Activated naive CD8-positive, alpha-beta T cell treated with anti-CD3 and anti-CD28 coated beads, Interleukin-2, amount 50 U/mL, for 16 hours (primary cell): ENCODE results near the gene BMPER.

Experiments
- DNase-seq: peaks from one replicate; pipeline ENCODE4 v3.0.0-alpha.2; 2020; ENCODE audit warnings: low read depth, low spot score

Gene BMPER

DNA sequence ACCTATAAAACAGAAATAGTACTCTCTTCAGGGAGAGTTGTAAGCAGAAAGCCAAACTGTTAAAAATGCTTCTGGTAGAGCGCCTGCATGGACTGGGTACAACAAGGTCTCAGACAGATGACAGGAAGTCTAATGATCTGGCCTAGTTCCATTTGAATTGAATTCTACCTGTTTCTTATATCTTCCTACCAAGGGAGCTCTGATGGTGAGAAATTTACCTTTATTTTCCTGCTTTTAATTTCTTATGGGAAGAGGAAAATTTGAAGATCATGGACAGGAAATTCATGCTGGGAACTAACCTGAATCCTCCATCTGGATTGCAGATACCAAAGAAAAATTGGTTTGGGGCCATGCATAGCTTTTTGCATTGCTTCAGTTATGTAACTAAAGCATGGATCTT is 63.3 kb downstream of the BMPER start:
- no peak for DNase-seq

GRCh38 chr7:33970536-33970935 is 65.2 kb downstream of the BMPER start:
- DNase-seq, result no peak

DNA sequence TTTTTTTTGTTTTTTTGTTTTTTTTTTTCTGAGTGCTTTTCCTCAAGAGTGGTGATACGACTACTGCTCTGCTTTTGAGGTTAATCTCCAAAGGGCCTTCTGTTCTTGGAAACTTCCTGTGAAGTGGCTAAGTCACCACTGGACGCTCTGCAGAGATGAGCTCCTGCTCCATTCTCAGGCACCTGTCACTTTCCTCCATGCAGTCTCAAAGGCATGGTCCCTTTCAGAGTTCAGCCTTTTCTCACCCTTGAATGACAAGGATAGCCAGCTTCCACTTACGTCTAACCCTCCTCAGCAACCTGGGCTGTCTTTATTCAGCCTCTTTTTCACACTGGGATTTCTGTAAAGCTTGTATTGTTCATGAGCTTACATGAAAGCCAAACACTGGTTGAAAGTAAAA is 65.8 kb downstream of the BMPER start:
- DNase-seq, result no peak

- DNase-seq, result no peak
These were observed 68.1 kb downstream of the BMPER start for GRCh38 chr7:33973231-33974015.

- no peak for DNase-seq
These were observed 74.0 kb downstream of the BMPER start for GRCh38 chr7:33979300-33979806.

GRCh38 chr7:33979807-33980355 is 74.5 kb downstream of the BMPER start:
- no peak for DNase-seq

GRCh38 chr7:33981226-33981625 is 75.9 kb downstream of the BMPER start:
- no peak for DNase-seq

DNA sequence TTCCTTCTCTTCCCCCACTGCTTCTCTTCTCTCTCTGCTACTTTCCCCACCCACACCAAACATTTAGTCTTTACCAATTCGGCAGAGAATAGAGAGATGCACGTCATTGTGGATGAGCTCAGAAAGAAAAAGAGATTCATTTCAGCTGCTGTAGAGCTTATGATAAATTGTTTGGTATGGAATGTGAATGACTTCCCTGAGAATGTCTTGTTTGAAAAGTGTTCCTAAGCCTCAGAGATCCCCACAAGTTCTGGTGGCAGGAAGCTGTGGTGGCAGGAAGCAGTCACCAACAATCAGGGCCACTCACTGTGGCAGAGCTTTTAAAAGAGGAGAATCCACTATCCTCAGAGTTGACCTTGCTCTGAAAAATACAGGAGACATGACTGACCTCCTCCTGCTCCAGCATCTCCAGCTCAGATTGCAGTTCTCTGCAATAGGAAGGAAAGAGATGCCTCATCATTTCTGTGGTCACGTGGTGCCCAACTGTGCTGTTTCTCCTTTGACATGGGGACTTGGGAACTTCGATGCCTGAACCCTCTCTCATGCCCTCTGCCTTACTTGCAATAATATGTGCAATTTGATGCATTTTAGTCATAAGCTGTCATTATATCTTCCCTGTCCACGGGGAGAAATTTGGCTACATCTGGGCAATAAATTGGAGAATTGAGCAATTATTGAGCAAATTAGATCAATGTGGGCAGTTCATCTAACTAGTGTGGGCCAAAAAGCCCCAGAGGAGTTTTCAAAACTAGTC is 76.5 kb downstream of the BMPER start:
- DNase-seq, result no peak

GRCh38 chr7:33982425-33982786 is 77.1 kb downstream of the BMPER start:
- no peak for DNase-seq

DNA sequence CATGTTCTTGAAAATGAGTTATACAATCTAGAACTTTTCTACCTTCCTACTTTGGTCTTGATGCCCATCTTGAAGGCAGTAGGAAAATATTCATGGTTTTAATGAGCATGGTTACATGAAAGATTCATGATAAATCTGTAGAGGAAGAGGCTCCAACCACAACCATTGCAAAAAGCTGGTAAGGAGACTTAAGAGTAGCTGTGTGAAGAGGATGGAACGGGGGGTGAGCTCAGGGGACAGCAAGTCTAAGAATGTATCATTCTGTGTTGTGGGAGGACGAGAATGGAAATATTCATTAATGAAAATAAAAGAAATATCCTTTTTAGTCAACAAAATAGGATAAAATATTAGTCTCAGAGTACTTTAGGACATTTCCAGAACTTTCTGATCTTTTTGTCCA is 81.1 kb downstream of the BMPER start:
- DNase-seq, result no peak

GRCh38 chr7:33986951-33987947 is 81.9 kb downstream of the BMPER start:
- DNase-seq, result no peak

- DNase-seq, result no peak
These were observed 91.6 kb downstream of the BMPER start for GRCh38 chr7:33996899-33997298.

- no peak for DNase-seq
These were observed 93.1 kb downstream of the BMPER start for GRCh38 chr7:33998476-33998875.

DNA sequence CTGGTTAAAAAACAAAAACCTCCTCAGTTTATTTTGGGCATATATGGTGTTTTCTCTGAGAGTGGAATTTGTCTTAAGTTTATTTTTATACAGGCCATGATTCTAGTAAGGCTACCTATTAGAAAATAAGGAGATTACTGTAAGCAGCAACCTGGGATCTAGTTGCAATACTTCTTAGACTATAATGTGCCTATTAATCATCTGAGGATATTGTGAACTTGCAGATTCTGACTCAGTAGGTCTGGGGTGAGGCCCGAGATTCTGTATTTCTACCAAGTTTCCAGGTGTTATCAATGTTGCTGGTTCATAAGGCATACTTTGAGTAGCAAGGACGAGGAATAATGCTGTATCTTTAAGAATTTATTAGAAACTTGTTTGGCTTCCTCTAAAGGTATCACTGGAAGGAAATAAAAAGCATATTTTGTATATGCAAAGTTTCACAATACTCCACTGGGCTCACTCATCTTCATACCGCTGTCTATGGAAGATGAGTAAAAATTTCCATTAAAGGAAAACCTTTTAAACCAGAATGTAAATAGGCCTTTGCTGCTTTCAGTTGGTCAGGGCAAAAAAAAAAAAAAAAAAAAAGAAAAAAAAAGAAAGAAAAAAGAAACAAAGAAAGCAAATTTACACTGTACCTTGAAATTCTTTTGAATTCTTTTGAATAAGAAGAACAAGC is 105.8 kb downstream of the BMPER start:
- no peak for DNase-seq

DNA sequence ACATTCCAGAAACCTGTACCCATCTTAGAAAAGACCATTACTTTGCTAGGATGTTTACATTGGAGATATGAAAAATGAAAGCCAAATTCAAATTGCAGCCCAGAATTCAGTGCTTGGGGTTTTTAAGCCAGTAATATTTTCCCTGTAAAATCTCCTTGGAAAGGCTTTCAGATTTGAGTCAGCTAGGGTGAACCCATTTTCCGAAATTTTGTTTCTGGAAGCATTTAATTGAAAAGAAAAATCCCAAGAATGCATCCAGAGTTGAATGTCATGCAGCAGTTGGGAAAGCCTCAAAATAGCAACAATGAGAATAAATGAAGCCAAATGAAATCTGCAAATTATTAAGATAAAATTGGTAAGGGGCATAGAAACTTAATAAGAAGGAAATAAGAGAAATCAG is 106.4 kb downstream of the BMPER start:
- DNase-seq, result no peak

- DNase-seq, result no peak
These were observed 108.1 kb downstream of the BMPER start for GRCh38 chr7:34013421-34013820.

DNA sequence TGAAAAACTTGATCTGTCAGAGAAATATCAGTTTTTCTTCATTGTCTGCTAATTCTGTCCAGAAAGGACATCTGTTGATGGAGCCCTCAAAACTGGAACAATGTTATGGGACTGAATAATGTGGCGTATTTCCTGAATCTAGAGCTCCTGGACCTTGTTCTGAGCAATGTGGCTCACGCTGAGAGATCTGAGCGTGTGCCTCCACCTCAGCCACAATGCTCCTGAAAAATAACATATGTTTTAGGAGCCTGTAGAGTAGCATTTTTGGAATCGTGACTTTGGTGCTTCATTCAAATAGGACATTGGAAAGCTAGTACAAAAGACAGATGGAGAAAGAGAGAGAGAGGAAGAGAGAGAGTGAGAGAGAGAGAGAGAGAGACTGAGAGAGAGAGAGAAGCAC is 110.3 kb downstream of the BMPER start:
- DNase-seq, result no peak

- no peak for DNase-seq
These were observed 111.5 kb downstream of the BMPER start for GRCh38 chr7:34016876-34017275.

DNA sequence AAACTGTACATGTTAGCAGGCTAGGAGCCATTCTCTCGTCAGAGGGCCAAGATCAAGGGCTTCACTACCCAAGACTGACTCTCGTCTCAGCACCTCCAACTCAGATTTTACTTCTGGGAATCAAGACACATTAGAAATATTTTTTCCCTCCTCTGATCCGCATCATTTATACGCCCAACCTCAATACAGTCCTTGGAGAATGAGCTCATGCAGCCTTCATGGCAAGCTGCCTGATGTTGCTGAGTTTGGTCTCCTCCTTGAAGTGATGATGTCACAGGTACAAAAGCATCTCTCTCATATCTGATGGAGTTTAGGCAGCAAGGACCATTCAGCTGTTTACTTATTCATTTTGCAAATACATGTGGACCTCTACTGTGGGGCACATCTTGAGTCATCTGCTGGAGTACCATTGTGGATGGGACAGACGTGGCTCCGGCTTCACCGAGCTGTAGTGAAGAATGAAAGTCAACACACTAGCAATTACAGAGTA is 114.0 kb downstream of the BMPER start:
- DNase-seq, result no peak

- DNase-seq, result no peak
These were observed 117.3 kb downstream of the BMPER start for GRCh38 chr7:34022626-34023025.

- no peak for DNase-seq
These were observed 120.3 kb downstream of the BMPER start for GRCh38 chr7:34025600-34025999.
